ENCODE measurements around the gene RHBDD2. TPM values are rescaled to one million over a fixed set of nuclear protein-coding genes. Genes with fewer than 3 reads are reported as not detected.

The RHBDD2 gene
- total RNA-seq, 1 experiment from 2014 or later: 79.3 TPM

DNA sequence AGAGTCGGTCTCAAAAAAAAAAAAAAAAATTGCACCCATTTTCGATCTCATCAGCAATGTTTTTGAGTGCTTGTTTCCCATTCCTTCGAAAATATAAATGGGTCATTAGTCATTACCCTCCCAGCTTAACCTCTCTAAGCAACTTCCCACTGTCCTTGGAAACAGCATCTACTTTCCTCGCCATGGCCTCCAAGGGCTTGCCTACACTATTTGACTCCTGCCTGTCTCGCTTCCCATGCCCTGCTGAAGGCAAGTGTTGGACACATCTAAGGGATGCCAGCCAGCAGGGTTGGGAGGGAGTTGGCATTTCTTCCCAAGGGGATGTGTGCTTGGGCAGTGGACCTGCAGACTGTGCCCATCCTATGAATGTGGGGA is 12.7 kb upstream of the RHBDD2 start:
- in situ Hi-C loops (cut with HindIII; ENCODE audit: low pct_unique_long_range_greater_than_20kb, low sequenced_read_pairs) (no loop called here), intact Hi-C loops (cut with micrococcal nuclease; ENCODE audit: unreplicated experiment) (loop anchor here (1.0 kb wide), 1 partner anchor 154 kb away; no protein-coding TSS in a partner anchor)
- no peaks in the 10 kb centered on the region for H3K36me3 ChIP-seq (ENCODE audit: control insufficient read depth, insufficient read depth, low read length)
- ChIA-PET POLR2A (no interaction called here), CTCF (interaction anchor here (0.6 to 1.6 kb wide), 3 partner anchors 12 to 449 kb away, joined by 3 to 9 read pairs (median 6); no protein-coding TSS in a partner anchor)
- no peaks in the 10 kb centered on the region for H3K27me3 ChIP-seq (ENCODE audit: control insufficient read depth, insufficient read depth, low read length)
- TF ChIP-seq TCF7L2 (IDR thresholded peaks at IDR 0.05; ENCODE audit: low read depth, low read length): no peak
- no peak for TF ChIP-seq CTCF (IDR thresholded peaks at IDR 0.05)
- TF ChIP-seq SIN3A (IDR thresholded peaks at IDR 0.05; ENCODE audit: borderline replicate concordance, insufficient read depth, low read depth, low read length): no peak
- TF ChIP-seq REST (IDR thresholded peaks at IDR 0.05; ENCODE audit: insufficient read depth in 1 of 2, low read depth in 2 of 2, low read length in 1 of 2): no peak
- TF ChIP-seq POLR2AphosphoS5 (IDR thresholded peaks at IDR 0.05; ENCODE audit: low read depth, low read length): no peak
- no peaks in the 10 kb centered on the region for H3K9me3 ChIP-seq (ENCODE audit: control insufficient read depth, insufficient read depth, low read depth, low read length)
- peak; percentile 82 for ATAC-seq
- peak overlapping the region in 1 of 2 experiments; percentile 8; a peak in 1 of 4 replicates for H3K4me3 ChIP-seq (ENCODE audit: low read depth in 2 of 2, low read length in 2 of 2)
- H3K4me1 ChIP-seq (ENCODE audit: control insufficient read depth, insufficient read depth, low read length): 0 out of 2 replicates have a peak, but pooled peaks cover 3% of the 10 kb centered on the region
- H3K27ac ChIP-seq (ENCODE audit: low read length): no peak overlapping the region
- DNase-seq (ENCODE audit: low read depth, low spot score): no peak
- no TSS peak for BruUV-seq (replicated peaks)

DNA sequence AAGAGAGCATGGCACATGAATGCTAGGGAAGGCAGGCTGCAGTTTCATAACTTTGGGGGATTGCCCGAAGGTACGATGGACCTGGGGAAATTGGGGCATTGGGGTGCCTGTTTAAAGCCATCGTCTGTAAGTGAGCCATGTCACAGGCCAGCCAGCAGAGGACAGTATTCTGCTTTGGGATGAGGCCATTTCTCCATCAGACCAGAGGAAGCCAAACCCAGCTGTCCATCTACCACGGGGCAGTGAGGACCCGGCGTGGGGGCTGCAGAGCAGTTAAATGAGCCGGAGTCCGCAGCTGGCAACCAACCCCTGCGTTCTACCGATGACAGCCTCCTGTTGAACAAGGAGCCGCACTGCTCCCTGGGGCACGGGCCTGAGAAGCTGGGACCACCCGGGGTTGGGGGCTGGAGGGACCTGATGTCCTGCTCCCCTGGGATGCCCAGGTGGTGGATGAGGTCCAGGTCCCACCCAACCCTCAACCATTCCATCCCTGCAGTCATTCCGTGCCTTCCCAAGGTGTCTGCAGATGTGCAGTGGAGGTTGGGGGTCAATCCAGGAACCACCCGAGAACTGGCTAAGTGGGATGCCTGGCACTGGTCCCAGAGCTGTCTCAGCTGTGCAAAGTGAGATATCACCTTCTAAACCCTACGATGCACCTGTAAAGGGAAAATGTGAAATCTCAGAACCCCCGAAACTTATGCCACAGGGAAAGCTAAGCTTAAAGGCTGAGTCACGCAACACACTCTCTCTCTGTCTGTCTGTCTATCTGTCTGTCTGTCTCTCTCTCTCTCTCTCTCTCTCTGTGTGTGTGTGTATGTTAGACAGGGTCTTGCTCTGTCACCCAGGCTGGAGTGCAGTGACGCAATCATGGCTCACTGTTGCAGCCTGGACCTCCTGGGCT is 12.1 kb upstream of the RHBDD2 start:
- DNase-seq (ENCODE audit: low read depth, low spot score) (peak; percentile 75), ATAC-seq (peak; percentile 93)
- Histone ChIP-seq H3K9me3 (ENCODE audit: control insufficient read depth, insufficient read depth, low read depth, low read length) (no peaks in the 10 kb centered on the region), H3K27me3 (ENCODE audit: control insufficient read depth, insufficient read depth, low read length) (no peaks in the 10 kb centered on the region), H3K4me1 (ENCODE audit: control insufficient read depth, insufficient read depth, low read length) (0 out of 2 replicates have a peak, but pooled peaks cover 3% of the 10 kb centered on the region), H3K4me3 (ENCODE audit: low read depth in 2 of 2, low read length in 2 of 2) (peak overlapping the region in 1 of 2 experiments; percentile 8; a peak in 1 of 4 replicates), H3K27ac (ENCODE audit: low read length) (no peak overlapping the region), H3K36me3 (ENCODE audit: control insufficient read depth, insufficient read depth, low read length) (no peaks in the 10 kb centered on the region)
- intact Hi-C loops (cut with micrococcal nuclease; ENCODE audit: unreplicated experiment): loop anchor here (1.0 kb wide), 1 partner anchor 154 kb away; no protein-coding TSS in a partner anchor
- BruUV-seq (replicated peaks): no TSS peak
- POLR2A ChIA-PET: no interaction called here
- TF ChIP-seq POLR2AphosphoS5 (IDR thresholded peaks at IDR 0.05; ENCODE audit: low read depth, low read length) (no peak), REST (IDR thresholded peaks at IDR 0.05; ENCODE audit: insufficient read depth in 1 of 2, low read depth in 2 of 2, low read length in 1 of 2) (no peak), CTCF (IDR thresholded peaks at IDR 0.05) (peak; percentile 98), SIN3A (IDR thresholded peaks at IDR 0.05; ENCODE audit: borderline replicate concordance, insufficient read depth, low read depth, low read length) (no peak), TCF7L2 (IDR thresholded peaks at IDR 0.05; ENCODE audit: low read depth, low read length) (no peak)
- in situ Hi-C loops (cut with HindIII; ENCODE audit: low pct_unique_long_range_greater_than_20kb, low sequenced_read_pairs): no loop called here
- CTCF ChIA-PET: interaction anchor here (0.5 to 1.6 kb wide), 5 partner anchors 12 to 321 kb away, joined by 3 to 9 read pairs (median 3); no protein-coding TSS in a partner anchor
